GM19397 (cell line): ENCODE results near the gene SENP3.

Experiments used
- ATAC-seq: cut with Tn5 transposase; IDR thresholded peaks from one replicate; pipeline ENCODE4 v1.9.1; 2021; ENCODE audit warnings: mild to moderate bottlenecking, moderate library complexity; ENCODE audit not compliant: unreplicated experiment

SENP3 gene

DNA sequence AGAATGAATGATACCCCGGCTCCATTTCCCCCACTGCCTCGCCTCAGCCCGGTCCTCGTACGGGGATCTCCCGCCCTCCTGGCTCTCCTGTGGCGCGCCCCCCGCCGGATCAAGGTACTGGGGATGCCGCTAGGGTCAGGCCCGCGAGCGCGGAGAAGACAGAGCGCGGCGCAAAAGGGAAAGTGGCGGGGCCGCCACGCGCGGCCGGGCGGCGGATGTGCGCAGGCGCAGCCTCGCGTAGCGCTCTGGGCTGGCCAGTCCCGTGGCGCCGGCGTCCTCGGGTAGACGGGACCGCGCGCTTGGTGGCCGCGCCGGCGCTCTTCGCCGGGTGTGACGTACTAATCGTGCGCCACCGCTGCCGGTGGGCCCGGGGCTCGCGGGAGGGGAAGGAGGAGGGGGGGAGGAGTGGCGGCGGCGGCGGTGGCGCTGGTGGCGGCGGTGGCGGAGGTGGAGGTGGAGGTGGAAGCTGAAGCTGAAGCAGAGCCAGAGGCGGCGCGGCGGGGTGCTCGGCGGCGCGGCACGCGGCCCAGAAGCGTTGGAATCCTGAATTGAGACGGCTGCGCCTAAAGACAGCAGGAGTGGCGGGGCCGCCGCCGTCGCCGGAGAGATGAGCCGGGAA, at the start of gene SENP3:
TSS of gene SENP3 (plus strand) at position 331 of the 619 bp plus-strand sequence. CDS start 1,158 bp downstream, outside the sequence.
- peak; percentile 63 for ATAC-seq

DNA sequence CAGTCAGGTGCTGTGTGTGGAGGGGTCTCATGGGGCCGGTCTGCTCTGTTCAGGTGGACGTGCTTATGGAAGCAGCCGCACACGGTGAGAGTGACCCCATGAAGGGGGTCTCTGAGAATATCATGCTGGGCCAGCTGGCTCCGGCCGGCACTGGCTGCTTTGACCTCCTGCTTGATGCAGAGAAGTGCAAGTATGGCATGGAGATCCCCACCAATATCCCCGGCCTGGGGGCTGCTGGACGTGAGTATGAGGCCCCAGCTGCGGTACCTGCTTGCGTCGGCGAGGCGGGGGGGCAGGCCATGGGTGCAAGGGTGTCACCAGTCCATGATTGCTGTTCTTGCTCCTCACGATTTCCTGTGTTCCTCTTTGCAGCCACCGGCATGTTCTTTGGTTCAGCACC, 49.6 kb upstream of the SENP3 start:
- ATAC-seq, result no peak

DNA sequence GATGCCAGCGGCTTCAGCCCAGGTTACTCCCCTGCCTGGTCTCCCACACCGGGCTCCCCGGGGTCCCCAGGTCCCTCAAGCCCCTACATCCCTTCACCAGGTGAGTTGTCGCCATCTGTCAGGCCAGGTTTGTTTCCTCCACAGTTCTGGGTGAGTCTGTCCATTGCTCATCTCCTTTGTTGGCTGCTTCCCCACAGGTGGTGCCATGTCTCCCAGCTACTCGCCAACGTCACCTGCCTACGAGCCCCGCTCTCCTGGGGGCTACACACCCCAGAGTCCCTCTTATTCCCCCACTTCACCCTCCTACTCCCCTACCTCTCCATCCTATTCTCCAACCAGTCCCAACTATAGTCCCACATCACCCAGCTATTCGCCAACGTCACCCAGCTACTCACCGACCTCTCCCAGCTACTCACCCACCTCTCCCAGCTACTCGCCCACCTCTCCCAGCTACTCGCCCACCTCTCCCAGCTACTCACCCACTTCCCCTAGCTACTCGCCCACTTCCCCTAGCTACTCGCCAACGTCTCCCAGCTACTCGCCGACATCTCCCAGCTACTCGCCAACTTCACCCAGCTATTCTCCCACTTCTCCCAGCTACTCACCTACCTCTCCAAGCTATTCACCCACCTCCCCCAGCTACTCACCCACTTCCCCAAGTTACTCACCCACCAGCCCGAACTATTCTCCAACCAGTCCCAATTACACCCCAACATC, 48.7 kb upstream of the SENP3 start:
- ATAC-seq, result no peak

DNA sequence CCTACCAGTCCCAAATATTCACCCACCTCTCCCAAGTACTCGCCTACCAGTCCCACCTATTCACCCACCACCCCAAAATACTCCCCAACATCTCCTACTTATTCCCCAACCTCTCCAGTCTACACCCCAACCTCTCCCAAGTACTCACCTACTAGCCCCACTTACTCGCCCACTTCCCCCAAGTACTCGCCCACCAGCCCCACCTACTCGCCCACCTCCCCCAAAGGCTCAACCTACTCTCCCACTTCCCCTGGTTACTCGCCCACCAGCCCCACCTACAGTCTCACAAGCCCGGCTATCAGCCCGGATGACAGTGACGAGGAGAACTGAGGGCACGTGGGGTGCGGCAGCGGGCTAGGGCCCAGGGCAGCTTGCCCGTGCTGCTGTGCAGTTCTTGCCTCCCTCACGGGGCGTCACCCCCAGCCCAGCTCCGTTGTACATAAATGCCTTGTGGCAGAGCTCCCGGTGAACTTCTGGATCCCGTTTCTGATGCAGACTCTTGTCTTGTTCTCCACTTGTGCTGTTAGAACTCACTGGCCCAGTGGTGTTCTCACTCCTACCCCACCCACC, 47.8 kb upstream of the SENP3 start:
- no peak for ATAC-seq

DNA sequence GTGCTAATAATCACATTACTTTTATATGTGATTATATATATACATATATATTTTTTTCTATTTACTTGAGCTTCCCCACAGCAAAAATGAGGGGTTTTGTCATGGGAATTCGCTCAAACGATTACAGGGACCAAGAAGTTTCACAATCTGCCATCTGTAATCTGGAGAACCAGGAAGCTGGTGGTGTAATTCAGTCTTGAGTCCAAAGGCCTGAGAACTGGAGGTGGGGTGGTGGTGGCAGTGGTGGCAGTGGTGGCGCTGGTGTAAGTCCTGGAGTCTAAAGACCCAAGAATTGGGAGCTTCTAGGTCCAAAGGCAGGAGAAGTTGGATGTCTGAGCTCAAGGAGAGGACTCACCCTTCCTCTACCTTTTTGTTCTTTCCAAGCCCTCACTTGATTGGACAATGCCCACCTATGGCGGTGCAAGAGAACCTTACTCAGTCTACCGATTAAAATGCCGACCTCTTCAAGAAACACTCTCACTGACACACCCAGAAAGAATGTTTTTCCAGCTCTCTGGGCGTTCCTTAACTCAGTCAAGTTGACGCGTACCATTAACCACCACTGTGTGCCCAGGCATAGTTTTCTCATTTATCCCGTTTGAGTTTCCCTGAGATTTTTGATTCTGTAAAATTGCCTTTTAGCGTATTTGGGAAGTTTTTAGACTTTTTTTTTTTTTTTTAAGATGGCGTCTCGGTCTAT, 45.7 kb upstream of the SENP3 start:
- no peak for ATAC-seq

DNA sequence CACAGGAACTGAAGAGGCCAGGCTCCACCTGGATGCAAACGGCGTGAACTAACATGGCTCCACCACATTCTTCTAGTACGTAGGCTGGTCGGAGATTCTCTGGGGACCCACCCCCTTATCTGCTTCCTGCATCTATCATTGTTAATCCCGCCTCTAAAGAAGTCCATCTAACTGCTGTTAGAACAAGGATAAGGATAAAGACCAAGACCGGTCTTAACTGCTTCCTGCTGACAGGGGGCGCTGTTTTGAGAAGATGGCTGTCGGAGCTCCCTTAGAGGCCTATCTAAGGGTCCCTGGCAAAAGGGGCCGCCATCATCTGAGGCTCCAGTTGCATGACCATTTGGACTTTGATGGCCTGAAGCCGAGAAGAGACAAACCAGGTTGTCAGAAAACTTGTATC, 38.7 kb upstream of the SENP3 start:
- ATAC-seq, result no peak

DNA sequence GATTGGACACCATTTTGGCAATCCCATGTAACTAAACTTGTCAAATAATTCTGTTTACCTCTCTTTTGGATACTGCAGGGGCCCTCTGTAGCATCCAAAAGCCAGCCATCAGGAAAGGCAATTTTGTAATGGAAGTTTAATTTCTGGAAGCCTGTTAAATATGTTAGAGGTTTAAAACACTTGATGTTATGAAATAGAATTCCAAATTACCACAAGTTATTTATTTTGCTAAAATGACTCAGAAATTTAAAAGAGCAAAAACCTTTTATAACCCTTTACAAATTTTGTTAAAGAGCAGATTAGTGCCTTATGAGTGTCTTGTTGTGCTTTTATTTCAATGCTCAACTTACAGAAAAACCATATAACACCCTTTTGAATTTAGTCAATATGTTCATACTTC, 32.9 kb upstream of the SENP3 start:
- ATAC-seq, result no peak

DNA sequence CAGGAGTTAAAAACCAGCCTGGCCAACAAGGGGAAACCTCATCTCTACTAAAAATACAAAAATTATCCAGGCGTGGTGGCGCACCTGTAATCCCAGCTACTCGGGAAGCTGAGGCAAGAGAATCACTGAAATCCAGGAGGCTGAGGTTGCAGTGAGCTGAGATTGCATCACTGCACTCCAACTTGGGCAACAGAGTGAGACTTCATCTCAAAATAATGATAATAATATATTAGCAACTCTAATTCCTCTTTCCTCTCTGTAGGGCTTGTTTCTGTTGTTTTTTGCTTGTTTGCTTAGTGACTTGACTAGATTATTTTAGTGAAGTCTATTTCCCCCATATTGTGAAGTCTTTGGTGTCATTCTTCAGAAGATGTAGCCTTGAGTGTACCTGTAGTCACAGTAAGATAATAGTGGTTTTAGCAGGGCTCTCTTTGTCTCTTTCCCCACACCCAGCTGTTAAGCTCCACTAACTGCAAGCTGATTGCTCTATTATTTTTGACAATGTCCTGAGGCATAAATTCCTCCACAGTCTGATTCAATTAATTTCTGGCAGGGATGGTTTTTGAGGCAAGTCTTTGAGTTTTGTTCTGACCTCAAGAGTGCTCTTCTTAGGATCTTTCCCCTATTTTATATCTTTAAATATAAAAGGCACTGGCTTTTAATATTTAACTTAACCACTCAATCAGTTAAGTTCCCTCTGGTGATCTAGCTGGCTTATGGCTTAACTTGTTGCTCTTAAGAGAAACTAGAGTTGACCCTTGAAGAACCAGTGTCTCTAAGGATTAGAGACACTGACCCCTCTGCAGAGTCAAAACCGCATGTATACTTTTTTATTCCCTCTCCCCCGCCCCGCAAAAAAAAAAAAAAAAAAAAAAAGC, 31.5 kb upstream of the SENP3 start:
- ATAC-seq, result no peak

DNA sequence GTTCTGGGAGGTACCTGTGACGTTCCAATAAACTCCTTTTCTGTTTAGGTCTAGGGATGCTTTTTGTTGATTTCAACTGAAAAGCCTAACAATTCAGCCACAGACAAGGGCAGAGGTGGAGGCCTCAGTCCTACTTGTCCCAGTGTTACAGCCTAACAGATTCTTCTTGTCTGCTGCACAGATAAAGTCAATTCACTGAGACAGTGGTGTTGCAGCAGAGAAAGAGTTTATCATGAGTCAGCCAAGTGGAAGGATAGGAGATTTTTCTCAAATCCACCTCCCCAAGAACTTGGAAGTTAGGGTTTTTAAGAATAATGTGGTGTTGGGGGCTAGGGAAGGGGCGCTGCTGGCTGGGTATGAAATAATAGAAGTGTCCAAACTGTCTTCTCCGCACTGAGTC, 23.7 kb upstream of the SENP3 start:
- ATAC-seq, result no peak

DNA sequence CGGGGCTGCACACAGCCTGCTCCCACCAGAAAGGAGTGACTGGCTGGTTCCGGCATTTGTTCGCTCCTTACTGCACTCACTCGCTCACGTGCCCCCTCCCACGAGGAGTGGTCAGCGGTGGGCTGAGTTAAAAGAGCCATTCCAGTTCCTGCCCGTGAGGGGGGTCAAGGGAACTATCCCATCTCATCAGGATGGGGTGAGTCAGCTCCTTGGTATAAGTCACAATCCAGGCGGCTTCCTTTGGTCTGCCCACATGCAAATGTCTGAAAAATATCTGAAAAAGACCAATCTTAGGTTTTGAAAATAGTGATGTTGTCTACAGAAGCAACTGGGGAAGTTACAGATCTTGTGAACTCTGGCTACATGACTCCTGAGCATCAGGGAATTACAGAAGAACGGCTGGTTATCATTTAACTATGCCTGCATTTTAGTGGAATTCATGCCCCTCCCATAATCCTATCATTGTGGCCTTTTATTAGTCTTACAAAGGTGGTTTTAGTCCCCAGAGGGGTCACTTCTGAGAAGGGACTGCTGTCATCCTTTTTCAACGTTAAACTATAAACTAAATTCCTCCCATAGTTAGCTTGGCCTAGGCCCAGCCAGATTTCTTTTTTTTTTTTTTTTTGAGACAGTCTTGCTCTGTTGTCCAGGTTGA, 22.7 kb upstream of the SENP3 start:
- no peak for ATAC-seq

DNA sequence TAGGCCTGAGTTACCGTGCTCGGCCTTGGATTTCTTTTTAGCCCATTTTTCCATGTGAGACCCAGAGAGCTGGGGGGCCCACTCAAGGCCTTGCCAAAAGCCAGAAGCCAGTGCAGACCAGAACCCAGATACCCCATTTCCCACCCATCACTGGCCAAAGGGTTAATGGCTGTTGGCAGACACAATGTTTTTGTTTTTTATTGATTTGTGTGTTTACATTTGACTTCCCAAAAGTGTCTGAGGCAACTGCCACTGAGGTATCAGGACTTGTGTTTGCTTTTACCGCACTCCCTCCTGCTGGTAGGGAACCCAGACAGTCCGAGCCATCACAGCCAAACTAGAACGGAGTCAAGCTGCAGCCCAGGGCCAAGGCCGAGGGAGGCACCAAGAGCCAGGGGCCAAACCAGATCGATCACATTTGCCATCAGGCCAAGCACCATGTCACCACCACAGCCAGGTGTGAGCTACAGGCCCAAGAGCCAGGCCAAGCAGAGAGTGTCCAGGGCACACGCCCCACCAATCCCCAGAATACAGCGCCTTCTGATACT, 20.6 kb upstream of the SENP3 start:
- ATAC-seq, result no peak

DNA sequence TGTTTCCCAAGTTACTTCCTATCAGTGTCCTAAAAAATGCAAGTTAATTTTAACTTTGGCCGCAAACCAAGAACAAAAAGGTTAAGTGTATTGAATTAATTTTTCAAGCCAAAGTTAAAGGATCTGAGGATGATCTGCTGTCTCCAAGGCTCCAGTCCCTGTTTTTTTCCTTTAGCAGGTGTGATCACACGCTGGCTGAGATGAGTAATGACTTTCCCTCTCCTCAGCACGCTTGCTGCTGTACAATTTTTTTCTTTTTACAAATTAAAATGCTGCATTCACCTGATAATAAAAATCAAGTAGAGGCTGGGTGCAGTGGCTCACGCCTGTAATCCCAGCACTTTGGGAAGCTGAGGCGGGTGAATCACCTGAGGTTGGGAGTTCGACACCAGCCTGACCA, 16.8 kb upstream of the SENP3 start:
- ATAC-seq, result no peak

DNA sequence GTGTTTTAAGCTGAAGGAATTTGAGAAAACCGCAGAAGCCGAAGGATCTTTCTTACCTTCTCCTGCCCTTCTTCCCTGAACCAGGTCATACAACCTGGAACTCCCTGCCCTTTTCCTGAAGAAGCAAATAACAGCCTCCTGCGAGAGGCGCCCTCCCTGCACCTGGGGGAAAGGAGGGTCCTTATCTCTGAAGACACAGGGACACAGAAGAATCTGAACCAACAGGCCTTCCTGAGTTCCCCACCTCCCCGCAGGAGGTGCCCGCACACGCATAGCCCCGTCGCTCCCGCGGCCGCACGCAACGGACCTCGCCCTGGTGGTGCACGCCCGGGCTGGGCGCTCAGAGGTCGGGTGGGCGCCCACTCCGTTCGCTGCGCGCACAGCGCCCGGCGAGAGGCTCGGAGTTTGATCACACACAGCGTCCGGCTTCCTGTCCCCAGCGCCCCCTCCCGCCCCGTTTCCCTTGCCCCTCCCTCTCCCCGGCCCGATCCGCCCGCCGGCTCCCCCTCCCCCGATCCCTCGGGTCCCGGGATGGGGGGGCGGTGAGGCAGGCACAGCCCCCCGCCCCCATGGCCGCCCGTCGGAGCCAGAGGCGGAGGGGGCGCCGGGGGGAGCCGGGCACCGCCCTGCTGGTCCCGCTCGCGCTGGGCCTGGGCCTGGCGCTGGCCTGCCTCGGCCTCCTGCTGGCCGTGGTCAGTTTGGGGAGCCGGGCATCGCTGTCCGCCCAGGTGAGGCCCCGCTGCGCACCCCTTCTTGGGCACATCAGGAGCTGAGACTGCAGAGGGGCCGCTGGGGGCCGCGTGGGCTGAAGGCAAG, 12.9 kb upstream of the SENP3 start, which contains the start of gene TNFSF12:
TSS of gene TNFSF12 (plus strand) at position 474 of the 816 bp plus-strand sequence. CDS start at position 570, 96 bp downstream.
- ATAC-seq, result no peak

DNA sequence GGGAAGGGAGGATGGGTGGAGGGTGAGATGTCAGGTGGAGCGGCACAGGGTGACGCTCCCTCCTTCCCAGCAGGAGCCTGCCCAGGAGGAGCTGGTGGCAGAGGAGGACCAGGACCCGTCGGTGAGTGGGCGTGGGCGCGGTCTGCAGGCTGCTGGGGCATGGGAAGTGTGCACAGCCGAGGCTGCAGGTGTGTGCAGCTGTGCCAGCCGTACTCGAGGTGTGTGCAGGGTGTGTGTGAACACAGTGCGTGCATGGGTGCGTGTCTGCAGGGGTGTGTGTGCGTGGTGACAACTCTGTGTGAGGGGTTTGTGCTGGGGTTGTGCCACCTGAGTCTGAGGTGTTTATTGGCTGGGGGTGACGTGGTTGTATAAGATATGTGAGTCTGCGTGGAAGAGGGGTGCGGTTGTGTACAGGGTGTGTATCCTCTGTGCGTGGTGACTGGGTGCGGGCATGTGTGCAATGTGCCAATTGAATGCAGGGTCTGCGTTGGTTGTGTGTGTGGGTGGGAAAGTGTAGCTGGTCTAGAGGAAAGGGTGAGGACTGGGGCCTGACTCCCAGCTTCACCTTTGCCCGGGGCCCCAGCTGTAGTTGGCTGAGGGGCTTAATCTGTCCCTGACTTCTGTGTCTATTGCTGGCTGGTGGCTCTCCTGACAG, 12.2 kb upstream of the SENP3 start:
- no peak for ATAC-seq

DNA sequence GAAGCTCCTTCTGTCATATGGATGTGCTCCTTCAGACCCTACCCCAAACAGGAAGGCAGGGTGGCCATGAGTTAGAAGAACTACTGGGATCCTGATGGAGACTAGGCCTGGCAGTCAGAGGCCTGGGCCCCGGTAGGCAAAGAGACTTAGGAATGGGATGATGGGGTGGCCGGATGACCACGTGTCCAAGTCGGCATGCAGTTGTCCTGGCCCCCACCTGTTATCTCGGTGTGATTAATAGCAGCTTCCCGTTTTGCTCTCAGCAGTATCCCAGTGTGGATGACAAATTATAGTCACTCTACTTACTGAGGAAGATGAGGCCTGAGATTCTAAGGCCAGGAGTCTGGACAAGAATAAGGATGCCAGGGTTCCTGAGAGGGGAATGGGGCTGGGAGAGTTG, 11.4 kb upstream of the SENP3 start:
- ATAC-seq, result no peak

DNA sequence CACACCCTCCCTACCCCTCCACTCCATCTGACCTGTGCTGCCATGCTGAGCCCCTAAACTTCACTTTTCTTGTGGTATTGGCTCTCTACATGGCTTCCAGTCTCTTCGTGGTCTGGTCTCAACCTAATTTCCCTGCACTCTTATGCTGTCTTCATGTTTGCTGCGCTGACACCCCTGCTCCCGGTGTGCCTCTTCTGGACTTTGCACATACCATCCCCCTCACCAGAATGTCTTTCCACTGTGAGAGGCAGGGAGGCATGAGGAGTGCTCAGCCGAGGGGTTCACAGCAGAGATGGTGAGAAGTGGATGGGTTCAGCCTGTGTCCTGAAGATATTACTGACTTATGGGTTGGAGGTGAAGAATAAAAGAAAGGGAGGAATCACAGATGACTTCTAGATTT, 10.3 kb upstream of the SENP3 start:
- ATAC-seq, result no peak

DNA sequence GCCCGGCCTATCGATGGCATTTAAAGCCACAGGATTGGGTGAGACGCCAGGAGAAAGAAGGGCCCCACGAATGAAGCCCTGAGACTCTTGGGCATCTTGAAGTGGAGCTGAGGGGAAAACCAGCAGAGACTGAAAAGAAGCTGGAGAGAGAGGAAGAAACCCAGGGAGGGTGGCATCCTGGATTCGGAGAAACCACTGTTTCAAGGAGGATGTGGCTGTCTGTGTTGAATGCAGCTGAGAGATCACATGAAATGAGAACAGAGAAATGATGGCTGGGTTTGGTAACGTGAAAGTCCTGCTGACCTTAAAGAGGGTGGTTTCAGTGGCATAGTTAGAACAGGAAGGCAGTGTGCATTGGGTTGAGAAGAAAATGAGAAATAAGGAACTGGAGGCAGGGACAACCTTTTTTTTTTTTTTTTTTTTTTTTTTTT, 9.1 kb upstream of the SENP3 start:
- no peak for ATAC-seq

DNA sequence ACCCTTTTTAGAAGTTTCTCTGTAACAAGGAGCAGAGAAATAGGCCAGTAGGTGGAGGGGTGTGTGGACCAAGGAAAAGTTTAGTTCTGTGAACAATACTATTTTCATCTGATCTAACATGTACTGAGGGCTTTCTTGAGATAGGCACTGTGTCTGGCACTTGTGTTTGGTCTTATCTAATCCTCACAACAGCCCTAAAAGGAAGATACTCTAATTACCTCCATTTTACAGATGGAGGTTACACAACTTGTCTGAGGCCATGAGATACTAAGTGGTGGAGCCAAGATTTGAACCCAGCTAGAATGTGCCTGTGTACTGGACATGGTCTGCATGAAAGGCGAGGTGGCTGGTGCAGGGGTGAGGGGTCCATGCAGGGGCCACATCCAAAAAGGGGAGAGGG, 8.4 kb upstream of the SENP3 start:
- ATAC-seq, result no peak
